NB4 (cell line): ENCODE data around the gene SETD3.

Source experiments
- MYC ChIP-seq: IDR thresholded peaks from 2 replicates; pipeline ENCODE4 v1.6.1; 2011; ENCODE audit warnings: low read depth, low read length
- POLR2A ChIP-seq: IDR thresholded peaks from 2 replicates; pipeline ENCODE4 v1.6.1; 2011; ENCODE audit warnings: mild to moderate bottlenecking; ENCODE audit not compliant: insufficient read length; ENCODE audit errors: extremely low read depth
- TF ChIP-seq, protein P1 (sequence below): IDR thresholded peaks from one replicate; pipeline ENCODE4 v1.5.1; 2012; ENCODE audit warnings: low read depth, low read length
- TF ChIP-seq, protein P2 (sequence below): IDR thresholded peaks from 2 replicates; pipeline ENCODE4 v1.6.1; 2011; ENCODE audit warnings: low read depth, low read length

DNA sequence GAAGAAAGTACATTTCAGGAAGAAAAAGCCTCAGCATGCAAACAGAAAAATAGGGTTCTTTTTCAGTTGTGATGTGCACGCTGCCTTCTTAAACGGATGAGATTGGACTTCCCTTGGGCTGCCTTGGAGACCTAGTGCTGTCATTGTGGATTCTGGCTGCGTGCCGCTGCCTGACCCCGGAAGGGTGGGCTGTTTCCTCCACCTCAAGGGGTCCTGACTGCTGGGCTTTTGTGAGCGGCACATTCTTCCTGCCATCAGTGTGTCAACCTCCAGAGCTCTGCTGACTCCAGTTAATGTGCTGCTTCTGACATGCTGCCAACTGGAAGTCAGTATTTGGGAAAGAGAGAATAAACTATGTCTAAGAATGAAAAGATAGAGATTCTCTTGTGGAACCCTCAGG, 25.6 kb upstream of the SETD3 start:
- TF ChIP-seq, protein P1, sequence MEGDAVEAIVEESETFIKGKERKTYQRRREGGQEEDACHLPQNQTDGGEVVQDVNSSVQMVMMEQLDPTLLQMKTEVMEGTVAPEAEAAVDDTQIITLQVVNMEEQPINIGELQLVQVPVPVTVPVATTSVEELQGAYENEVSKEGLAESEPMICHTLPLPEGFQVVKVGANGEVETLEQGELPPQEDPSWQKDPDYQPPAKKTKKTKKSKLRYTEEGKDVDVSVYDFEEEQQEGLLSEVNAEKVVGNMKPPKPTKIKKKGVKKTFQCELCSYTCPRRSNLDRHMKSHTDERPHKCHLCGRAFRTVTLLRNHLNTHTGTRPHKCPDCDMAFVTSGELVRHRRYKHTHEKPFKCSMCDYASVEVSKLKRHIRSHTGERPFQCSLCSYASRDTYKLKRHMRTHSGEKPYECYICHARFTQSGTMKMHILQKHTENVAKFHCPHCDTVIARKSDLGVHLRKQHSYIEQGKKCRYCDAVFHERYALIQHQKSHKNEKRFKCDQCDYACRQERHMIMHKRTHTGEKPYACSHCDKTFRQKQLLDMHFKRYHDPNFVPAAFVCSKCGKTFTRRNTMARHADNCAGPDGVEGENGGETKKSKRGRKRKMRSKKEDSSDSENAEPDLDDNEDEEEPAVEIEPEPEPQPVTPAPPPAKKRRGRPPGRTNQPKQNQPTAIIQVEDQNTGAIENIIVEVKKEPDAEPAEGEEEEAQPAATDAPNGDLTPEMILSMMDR: no peak
- no peak for TF ChIP-seq POLR2A
- TF ChIP-seq, protein P2, sequence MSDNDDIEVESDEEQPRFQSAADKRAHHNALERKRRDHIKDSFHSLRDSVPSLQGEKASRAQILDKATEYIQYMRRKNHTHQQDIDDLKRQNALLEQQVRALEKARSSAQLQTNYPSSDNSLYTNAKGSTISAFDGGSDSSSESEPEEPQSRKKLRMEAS: no peak
- TF ChIP-seq MYC: no peak
